ENCODE results near the gene NFATC2.

DNA sequence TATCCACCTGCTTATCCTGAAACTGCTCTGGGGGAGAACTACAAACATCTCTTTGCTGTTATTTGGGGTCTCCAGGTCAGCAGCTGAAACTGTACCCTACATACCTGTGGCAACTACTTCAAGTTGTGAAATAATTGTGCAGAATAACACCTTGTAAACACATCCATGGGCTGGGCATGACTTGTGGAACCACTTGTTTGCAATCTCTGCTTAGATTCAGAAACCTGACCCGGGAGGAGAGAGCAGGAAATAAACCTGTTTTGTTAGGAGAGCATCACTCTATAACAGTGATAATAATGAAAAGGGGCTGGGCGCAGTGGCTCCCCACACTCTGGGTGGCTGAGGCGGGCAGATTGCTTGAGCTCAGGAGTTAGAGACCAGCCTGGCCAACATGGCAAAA is 183.1 kb downstream of the NFATC2 start:
- TF ChIP-seq, protein P1, sequence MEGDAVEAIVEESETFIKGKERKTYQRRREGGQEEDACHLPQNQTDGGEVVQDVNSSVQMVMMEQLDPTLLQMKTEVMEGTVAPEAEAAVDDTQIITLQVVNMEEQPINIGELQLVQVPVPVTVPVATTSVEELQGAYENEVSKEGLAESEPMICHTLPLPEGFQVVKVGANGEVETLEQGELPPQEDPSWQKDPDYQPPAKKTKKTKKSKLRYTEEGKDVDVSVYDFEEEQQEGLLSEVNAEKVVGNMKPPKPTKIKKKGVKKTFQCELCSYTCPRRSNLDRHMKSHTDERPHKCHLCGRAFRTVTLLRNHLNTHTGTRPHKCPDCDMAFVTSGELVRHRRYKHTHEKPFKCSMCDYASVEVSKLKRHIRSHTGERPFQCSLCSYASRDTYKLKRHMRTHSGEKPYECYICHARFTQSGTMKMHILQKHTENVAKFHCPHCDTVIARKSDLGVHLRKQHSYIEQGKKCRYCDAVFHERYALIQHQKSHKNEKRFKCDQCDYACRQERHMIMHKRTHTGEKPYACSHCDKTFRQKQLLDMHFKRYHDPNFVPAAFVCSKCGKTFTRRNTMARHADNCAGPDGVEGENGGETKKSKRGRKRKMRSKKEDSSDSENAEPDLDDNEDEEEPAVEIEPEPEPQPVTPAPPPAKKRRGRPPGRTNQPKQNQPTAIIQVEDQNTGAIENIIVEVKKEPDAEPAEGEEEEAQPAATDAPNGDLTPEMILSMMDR (IDR thresholded peaks at IDR 0.05) = no peak
- TF ChIP-seq POLR2A (IDR thresholded peaks at IDR 0.05) = no peak
